22Rv1 (cell line): Measurements from ENCODE around the gene FADS3.

ENCODE experiments used
- H3K27ac ChIP-seq: fragments of 450-650 bp; 2 replicates; pipeline ENCODE4 v1.5.1; 2017
- ZFX ChIP-seq: fragments of 450-650 bp; IDR thresholded peaks from 2 replicates; pipeline ENCODE4 v1.6.1; 2017; ENCODE audit warnings: antibody characterized with exemption, borderline replicate concordance
- TF ChIP-seq, protein P1 (sequence below): fragments of 450-650 bp; IDR thresholded peaks from 2 replicates; pipeline ENCODE4 v1.5.1; 2017; ENCODE audit warnings: mild to moderate bottlenecking

The FADS3 gene

DNA sequence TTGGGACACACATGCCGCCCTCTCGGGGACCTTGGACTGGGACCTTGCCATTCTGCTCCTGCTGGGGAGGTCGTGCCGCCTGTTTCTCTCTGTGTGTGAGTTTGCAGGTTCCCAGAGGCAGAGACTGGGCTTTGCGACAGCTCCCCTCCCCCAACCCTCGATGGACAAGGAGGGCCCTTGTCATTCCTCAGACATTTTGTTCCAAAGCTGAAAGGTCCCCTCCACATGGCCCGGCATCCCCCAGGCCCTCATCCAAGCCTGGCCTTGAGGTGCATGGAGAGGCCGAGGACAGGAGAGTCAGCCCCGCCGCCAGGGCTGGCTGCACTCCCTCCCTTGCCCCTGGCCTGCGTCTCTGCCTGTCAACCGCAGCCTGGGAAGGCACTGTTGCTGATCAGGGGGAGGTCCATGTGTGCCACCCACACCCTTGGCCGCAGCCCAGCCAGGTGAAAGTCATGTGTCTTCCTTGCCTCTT is 37.6 kb downstream of the FADS3 start:
- TF ChIP-seq, protein P1, sequence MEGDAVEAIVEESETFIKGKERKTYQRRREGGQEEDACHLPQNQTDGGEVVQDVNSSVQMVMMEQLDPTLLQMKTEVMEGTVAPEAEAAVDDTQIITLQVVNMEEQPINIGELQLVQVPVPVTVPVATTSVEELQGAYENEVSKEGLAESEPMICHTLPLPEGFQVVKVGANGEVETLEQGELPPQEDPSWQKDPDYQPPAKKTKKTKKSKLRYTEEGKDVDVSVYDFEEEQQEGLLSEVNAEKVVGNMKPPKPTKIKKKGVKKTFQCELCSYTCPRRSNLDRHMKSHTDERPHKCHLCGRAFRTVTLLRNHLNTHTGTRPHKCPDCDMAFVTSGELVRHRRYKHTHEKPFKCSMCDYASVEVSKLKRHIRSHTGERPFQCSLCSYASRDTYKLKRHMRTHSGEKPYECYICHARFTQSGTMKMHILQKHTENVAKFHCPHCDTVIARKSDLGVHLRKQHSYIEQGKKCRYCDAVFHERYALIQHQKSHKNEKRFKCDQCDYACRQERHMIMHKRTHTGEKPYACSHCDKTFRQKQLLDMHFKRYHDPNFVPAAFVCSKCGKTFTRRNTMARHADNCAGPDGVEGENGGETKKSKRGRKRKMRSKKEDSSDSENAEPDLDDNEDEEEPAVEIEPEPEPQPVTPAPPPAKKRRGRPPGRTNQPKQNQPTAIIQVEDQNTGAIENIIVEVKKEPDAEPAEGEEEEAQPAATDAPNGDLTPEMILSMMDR, result no peak
- TF ChIP-seq ZFX, result no peak
- no peak overlapping the region for H3K27ac ChIP-seq

DNA sequence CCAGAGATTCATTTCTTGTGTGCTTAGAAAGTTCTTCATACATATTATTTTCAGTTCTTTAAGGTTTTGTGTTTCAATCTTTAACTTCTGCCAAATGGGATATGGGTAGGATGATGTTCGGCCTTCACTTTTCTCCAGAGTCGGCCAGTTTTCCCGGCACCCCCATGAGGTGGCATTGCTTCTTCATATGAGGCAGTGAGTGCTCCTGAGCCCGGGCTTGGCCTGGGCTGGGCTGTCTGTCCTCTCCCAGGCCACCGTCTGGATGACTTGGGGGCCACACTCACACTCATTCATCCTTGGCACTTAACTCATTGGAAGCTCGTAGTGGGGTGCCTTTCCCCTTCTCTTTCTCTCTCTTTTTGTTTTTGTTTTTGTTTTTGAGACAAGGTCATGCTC is 39.4 kb downstream of the FADS3 start:
- no peak overlapping the region for H3K27ac ChIP-seq
- TF ChIP-seq, protein P1, result no peak
- TF ChIP-seq ZFX, result no peak

DNA sequence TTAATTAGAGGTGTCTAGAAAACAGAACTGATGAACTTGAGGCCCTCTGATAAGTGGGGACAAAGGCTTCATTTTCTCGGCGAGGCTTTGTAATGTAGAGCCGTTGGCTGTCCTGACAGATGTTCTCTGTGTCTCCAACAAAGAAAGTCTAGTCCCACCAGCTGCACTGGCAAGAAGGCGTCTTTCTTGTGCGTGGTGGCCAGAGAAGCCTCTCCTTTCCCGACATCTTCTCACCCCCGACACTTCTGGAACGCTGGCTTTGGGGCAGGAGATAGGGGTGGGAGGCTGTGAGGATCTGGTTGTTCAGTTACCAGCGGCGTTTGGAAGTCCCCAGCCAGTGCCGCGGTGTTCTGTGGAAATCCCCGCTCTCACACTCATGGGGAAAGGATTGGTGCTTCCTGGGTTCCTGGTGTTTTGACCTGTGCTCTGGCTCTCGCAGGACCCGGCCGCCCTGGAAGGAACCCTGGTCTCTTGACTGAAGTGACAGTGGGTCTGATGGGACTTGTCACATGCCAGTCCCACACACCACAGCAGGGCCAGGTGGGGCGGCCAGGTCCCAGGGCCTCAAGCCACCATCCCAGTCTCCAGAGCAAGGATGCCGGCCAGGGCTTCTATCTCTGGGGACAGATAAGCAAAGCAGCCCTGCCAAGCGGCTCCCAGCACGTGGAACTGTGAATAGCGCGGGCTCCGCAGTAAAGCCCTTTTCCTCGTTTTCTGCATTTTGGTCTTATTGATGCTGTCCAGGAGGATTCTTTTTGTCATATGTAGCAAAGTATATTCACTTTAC is 40.0 kb downstream of the FADS3 start:
- TF ChIP-seq ZFX, result no peak
- TF ChIP-seq, protein P1, result no peak

DNA sequence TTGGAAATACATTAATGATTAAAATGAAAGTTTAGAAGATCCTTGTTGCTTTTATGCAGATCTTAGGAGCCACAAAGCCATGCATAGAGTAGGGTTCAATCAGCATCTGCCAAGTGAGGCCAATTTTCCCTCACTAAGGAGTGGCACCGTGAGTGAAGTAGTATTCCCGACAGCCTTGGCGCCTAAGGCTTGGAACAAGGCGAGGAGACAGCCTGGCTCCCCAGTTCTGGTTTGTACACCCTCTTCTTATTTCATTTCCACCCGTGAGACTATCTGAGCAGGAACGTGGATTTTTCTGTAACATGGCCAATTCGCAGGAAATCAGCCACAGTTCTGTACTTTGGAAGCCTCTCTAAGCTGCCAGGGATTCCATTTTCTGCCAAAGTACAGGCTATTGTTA is 40.7 kb downstream of the FADS3 start:
- TF ChIP-seq ZFX, result no peak
- TF ChIP-seq, protein P1, result no peak
- H3K27ac ChIP-seq, result no peak overlapping the region

More for the DNA sequence above, 40.0 kb downstream of the FADS3 start:
- H3K27ac ChIP-seq, result no peak overlapping the region

DNA sequence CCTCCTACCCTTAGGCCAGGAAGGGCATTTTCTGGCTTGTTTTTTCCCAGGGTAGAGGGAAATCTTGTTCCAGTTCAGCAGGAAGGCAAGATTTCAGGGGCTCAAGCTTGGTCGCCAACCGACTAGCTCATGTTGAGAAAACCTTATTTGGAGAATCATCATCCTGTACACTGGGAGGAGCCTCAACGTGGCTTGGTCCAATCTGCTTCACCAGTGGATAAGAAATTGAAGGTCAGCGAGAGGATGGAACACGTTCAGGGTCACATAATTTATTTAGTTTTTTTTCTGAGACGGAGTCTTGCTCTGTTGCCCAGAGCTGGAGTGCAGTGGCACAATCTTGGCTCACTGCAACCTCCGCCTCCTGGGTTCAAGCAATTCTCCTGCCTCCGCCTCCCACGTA is 42.7 kb downstream of the FADS3 start:
- no peak overlapping the region for H3K27ac ChIP-seq

DNA sequence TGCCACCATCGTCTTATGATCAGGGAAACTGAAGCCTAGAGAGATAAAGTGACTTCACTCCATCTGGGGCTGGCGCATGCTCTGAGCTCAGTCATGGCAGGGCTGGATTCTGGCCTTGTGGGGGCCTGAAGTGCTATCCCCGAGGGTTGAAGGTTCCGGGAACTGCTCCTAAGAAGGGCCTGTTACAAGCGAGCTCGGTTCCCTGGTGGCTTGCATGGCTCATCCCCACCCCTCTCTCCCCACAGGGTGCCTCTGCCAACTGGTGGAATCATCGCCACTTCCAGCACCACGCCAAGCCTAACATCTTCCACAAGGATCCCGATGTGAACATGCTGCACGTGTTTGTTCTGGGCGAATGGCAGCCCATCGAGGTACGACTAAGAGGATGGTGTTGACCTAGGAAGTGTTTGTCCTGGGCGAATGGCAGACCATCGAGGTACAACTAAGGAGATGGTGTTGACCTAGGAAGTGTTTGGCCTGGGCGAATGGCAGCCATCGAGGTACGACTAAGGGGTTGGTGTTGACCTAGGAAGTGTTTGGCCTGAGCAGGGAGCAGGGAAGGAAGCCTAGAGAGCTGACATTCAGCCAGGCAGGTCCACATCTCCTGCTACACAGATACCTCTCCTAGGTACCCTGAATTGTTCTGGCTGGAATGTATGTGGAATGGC is 43.3 kb downstream of the FADS3 start:
- TF ChIP-seq ZFX, result no peak
- TF ChIP-seq, protein P1, result no peak
- H3K27ac ChIP-seq, result no peak overlapping the region

More for the DNA sequence above, 42.7 kb downstream of the FADS3 start:
- TF ChIP-seq, protein P1, result no peak
- no peak for TF ChIP-seq ZFX

DNA sequence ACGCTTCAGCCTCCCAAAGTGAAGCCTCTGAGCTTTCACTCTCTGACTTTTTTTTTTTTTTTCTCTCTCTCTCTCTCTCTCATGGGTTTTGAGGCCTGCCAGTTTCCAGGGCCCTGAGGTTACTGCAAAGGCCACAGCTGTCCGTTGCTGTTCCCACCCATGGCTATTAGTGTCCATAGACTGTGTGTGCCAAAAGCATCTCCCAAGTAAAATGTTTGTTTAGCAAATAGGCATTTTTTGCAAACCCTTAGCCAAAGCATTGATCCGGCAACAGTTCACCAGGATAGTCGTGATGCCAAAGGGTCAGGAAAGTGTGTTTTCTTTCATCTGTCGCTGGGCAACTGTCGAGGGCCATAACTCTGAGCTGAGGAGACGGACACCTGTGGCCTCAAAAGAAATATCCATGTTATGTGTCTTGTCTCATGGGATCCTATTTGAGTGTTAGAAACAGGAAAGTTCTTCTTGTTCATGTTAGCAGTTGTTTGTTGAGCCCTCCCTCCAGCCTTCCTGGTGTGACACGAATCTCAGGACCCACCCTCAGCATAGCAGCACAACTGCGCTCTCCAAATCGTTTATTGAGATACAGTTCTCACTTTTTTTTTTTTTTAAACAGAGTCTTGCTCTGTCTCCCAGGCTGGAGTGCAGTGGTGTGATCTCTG is 44.9 kb downstream of the FADS3 start:
- H3K27ac ChIP-seq, result no peak overlapping the region
- TF ChIP-seq ZFX, result no peak
- TF ChIP-seq, protein P1, result no peak
